GM10266 (cell line): Measurements from ENCODE around the gene HIRA.

Experiments
- DNase-seq: peaks from one replicate; pipeline ENCODE4 v3.0.0; 2012; ENCODE audit errors: extremely low spot score
- TF ChIP-seq, protein P1 (sequence below): IDR thresholded peaks from 2 replicates; pipeline ENCODE4 v1.5.1; 2012; ENCODE audit warnings: mild to moderate bottlenecking, low read depth; ENCODE audit not compliant: control insufficient read depth, insufficient read depth; ENCODE audit errors: missing control alignments

The HIRA gene

GRCh38 chr22:19398652-19399051 is 32.9 kb downstream of the HIRA start:
- TF ChIP-seq, protein P1, sequence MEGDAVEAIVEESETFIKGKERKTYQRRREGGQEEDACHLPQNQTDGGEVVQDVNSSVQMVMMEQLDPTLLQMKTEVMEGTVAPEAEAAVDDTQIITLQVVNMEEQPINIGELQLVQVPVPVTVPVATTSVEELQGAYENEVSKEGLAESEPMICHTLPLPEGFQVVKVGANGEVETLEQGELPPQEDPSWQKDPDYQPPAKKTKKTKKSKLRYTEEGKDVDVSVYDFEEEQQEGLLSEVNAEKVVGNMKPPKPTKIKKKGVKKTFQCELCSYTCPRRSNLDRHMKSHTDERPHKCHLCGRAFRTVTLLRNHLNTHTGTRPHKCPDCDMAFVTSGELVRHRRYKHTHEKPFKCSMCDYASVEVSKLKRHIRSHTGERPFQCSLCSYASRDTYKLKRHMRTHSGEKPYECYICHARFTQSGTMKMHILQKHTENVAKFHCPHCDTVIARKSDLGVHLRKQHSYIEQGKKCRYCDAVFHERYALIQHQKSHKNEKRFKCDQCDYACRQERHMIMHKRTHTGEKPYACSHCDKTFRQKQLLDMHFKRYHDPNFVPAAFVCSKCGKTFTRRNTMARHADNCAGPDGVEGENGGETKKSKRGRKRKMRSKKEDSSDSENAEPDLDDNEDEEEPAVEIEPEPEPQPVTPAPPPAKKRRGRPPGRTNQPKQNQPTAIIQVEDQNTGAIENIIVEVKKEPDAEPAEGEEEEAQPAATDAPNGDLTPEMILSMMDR, result no peak
- no peak for DNase-seq

- no peak for DNase-seq
- TF ChIP-seq, protein P1, result no peak
These were observed 33.3 kb downstream of the HIRA start for GRCh38 chr22:19398206-19398605.

GRCh38 chr22:19397734-19398104 is 33.8 kb downstream of the HIRA start:
- DNase-seq, result no peak
- TF ChIP-seq, protein P1, result no peak

GRCh38 chr22:19396934-19397733 is 34.4 kb downstream of the HIRA start:
- TF ChIP-seq, protein P1, result no peak
- no peak for DNase-seq

DNA sequence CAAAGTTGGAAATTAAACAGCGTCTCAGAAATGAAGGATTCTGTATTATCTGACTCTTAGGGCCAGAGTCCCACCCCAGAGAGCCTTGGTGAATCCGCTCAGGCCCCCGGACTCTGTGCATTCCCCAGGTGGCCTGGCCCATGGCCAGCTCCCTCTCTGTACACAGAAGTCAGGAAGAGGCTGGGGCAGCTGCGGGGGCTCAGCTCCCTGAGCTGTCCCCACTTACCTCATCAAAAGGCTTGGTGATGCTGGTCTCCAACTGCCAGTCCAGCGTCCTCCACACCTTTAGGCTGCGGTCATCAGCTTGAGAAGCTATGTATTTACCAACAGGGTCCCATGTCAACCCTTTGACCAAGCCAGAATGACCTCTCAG is 35.0 kb downstream of the HIRA start:
- TF ChIP-seq, protein P1, result no peak
- no peak for DNase-seq

- TF ChIP-seq, protein P1, result no peak
These were observed 36.3 kb downstream of the HIRA start for GRCh38 chr22:19395276-19395675.

GRCh38 chr22:19394274-19395050 is 37.1 kb downstream of the HIRA start:
- TF ChIP-seq, protein P1, result no peak
- DNase-seq, result no peak

More at GRCh38 chr22:19395276-19395675, 36.3 kb downstream of the HIRA start:
- DNase-seq, result no peak
